ENCODE measurements around the gene PRTG. TPM values are rescaled to one million over a fixed set of nuclear protein-coding genes. Genes with fewer than 3 reads are reported as not detected.
A peak's percentile ranks its signal among the peaks of the same experiment; 100 is the strongest.

The PRTG gene
- total RNA-seq, 1 experiment from 2014 or later = 3.6 TPM

DNA sequence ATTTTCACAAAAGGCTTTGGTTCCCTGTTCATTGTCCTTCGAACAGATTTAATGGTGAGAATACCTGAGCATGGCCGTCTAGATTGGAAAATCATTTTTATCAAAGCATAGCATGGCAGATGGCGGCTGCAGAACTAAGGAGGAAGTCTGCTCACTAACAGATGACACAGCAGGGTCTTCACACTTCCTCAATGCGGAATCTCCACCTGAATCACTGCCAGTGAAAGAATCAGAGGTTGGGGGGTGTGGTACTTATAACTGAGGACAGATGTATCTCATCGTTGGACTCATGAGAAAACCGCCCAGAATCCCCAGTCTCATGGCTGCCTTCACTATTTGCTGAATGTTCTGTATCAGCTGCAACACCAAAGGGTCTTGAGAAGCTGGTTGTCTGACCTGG is 123.2 kb downstream of the PRTG start (continued):
- TF ChIP-seq, protein P1, sequence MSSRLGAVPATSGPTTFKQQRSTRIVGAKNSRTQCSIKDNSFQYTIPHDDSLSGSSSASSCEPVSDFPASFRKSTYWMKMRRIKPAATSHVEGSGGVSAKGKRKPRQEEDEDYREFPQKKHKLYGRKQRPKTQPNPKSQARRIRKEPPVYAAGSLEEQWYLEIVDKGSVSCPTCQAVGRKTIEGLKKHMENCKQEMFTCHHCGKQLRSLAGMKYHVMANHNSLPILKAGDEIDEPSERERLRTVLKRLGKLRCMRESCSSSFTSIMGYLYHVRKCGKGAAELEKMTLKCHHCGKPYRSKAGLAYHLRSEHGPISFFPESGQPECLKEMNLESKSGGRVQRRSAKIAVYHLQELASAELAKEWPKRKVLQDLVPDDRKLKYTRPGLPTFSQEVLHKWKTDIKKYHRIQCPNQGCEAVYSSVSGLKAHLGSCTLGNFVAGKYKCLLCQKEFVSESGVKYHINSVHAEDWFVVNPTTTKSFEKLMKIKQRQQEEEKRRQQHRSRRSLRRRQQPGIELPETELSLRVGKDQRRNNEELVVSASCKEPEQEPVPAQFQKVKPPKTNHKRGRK (CRISPR knock-in tag; IDR thresholded peaks at IDR 0.05; ENCODE audit: borderline replicate concordance) = no peak

DNA sequence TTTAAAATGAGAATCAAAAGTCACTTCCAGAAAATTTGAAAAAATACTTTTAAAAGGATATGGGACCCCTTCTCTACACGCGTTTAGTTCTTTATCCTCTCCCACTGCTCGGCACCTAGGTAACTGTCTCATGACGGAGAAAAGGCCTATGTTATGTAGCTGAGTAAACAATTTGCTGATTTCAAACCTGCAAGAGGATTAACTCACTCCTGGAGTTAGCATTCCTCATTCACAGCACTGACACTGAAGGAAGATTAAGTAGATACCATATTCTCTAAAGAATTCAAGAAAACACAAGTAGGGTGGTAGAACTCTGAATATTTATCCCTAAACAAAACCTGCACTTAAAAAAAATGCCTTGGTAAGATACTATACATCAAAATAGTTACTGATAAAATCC is 124.6 kb downstream of the PRTG start:
- Mint-ChIP-seq H3K36me3 (no peaks in the 10 kb centered on the region), H3K27ac (no peak overlapping the region), H3K27me3 (ENCODE audit: low read depth) (no peaks in the 10 kb centered on the region), H3K9me3 (no peaks in the 10 kb centered on the region), H3K4me3 (no peak overlapping the region), H3K4me1 (peaks cover 20% of the 10 kb centered on the region)
- CTCF ChIA-PET = interaction anchor here (1.5 kb wide), 1 partner anchor 92 kb away, joined by 4 read pairs; no protein-coding TSS in a partner anchor
- TF ChIP-seq ZNF671 (CRISPR knock-in tag; IDR thresholded peaks at IDR 0.05) = no peak
- no peak for TF ChIP-seq GRHL2 (CRISPR knock-in tag; IDR thresholded peaks at IDR 0.05; ENCODE audit: insufficient replicate concordance, severe bottlenecking)
- no peak for TF ChIP-seq ATF1 (CRISPR knock-in tag; IDR thresholded peaks at IDR 0.05)
- no peak for TF ChIP-seq NFYB (CRISPR knock-in tag; conservative IDR thresholded peaks at IDR 0.05; ENCODE audit: low read depth)
- no peak for TF ChIP-seq SMAD3 (CRISPR knock-in tag; IDR thresholded peaks at IDR 0.05; ENCODE audit: borderline replicate concordance)
- TF ChIP-seq SP1 (CRISPR knock-in tag; conservative IDR thresholded peaks at IDR 0.05) = no peak
- TF ChIP-seq, protein P2, sequence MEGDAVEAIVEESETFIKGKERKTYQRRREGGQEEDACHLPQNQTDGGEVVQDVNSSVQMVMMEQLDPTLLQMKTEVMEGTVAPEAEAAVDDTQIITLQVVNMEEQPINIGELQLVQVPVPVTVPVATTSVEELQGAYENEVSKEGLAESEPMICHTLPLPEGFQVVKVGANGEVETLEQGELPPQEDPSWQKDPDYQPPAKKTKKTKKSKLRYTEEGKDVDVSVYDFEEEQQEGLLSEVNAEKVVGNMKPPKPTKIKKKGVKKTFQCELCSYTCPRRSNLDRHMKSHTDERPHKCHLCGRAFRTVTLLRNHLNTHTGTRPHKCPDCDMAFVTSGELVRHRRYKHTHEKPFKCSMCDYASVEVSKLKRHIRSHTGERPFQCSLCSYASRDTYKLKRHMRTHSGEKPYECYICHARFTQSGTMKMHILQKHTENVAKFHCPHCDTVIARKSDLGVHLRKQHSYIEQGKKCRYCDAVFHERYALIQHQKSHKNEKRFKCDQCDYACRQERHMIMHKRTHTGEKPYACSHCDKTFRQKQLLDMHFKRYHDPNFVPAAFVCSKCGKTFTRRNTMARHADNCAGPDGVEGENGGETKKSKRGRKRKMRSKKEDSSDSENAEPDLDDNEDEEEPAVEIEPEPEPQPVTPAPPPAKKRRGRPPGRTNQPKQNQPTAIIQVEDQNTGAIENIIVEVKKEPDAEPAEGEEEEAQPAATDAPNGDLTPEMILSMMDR (IDR thresholded peaks at IDR 0.05) = no peak
- TF ChIP-seq, protein P3, sequence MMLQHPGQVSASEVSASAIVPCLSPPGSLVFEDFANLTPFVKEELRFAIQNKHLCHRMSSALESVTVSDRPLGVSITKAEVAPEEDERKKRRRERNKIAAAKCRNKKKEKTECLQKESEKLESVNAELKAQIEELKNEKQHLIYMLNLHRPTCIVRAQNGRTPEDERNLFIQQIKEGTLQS (CRISPR knock-in tag; conservative IDR thresholded peaks at IDR 0.05) = no peak
- TF ChIP-seq GTF2I (CRISPR knock-in tag; conservative IDR thresholded peaks at IDR 0.05) = no peak
- TF ChIP-seq, protein P4, sequence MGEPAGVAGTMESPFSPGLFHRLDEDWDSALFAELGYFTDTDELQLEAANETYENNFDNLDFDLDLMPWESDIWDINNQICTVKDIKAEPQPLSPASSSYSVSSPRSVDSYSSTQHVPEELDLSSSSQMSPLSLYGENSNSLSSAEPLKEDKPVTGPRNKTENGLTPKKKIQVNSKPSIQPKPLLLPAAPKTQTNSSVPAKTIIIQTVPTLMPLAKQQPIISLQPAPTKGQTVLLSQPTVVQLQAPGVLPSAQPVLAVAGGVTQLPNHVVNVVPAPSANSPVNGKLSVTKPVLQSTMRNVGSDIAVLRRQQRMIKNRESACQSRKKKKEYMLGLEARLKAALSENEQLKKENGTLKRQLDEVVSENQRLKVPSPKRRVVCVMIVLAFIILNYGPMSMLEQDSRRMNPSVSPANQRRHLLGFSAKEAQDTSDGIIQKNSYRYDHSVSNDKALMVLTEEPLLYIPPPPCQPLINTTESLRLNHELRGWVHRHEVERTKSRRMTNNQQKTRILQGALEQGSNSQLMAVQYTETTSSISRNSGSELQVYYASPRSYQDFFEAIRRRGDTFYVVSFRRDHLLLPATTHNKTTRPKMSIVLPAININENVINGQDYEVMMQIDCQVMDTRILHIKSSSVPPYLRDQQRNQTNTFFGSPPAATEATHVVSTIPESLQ (CRISPR knock-in tag; IDR thresholded peaks at IDR 0.05) = no peak
- no peak for TF ChIP-seq JAZF1 (CRISPR knock-in tag; IDR thresholded peaks at IDR 0.05)
- TF ChIP-seq, protein P5, sequence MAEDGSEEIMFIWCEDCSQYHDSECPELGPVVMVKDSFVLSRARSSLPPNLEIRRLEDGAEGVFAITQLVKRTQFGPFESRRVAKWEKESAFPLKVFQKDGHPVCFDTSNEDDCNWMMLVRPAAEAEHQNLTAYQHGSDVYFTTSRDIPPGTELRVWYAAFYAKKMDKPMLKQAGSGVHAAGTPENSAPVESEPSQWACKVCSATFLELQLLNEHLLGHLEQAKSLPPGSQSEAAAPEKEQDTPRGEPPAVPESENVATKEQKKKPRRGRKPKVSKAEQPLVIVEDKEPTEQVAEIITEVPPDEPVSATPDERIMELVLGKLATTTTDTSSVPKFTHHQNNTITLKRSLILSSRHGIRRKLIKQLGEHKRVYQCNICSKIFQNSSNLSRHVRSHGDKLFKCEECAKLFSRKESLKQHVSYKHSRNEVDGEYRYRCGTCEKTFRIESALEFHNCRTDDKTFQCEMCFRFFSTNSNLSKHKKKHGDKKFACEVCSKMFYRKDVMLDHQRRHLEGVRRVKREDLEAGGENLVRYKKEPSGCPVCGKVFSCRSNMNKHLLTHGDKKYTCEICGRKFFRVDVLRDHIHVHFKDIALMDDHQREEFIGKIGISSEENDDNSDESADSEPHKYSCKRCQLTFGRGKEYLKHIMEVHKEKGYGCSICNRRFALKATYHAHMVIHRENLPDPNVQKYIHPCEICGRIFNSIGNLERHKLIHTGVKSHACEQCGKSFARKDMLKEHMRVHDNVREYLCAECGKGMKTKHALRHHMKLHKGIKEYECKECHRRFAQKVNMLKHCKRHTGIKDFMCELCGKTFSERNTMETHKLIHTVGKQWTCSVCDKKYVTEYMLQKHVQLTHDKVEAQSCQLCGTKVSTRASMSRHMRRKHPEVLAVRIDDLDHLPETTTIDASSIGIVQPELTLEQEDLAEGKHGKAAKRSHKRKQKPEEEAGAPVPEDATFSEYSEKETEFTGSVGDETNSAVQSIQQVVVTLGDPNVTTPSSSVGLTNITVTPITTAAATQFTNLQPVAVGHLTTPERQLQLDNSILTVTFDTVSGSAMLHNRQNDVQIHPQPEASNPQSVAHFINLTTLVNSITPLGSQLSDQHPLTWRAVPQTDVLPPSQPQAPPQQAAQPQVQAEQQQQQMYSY (CRISPR knock-in tag; IDR thresholded peaks at IDR 0.05) = no peak
- TF ChIP-seq ZNF219 (CRISPR knock-in tag; IDR thresholded peaks at IDR 0.05; ENCODE audit: borderline replicate concordance) = no peak
- no peak for TF ChIP-seq CREM (CRISPR knock-in tag; IDR thresholded peaks at IDR 0.05)
- no peak for TF ChIP-seq ZNF423 (CRISPR knock-in tag; IDR thresholded peaks at IDR 0.05)
- POLR2A ChIA-PET = no interaction called here
- ATAC-seq (peak; percentile 41; the same call in 1 of the 2 replicates), DNase-seq (ENCODE audit: low spot score) (no peak)

Measured in WTC11 (cell line).